Heart right ventricle (tissue), 16 donors: ENCODE measurements around the gene PRMT7. TPM values are rescaled to one million over a fixed set of nuclear protein-coding genes. Genes with fewer than 3 reads are reported as not detected.

ENCODE experiments used
- ATAC-seq, 8 donors: fragments of 200-7000 bp; cut with Tn5 transposase; one replicate each; pipeline ENCODE4 v1.9.1; 2020; ENCODE audit warnings: mild to moderate bottlenecking in 8 of 8, moderate library complexity in 8 of 8, moderate number of reproducible peaks in 1 of 8
- DNase-seq, 2 donors: peaks; one replicate each; pipeline ENCODE4 v3.0.0-alpha.2; 2020
- H3K27ac ChIP-seq, 10 donors: fragments of 200-600 bp; sonication (generic) in 2 of 10; one replicate each; pipeline versions ENCODE4 v1.5.0 to v1.8.0; 2020 to 2022; ENCODE audit warnings: mild to moderate bottlenecking in 3 of 10
- H3K27me3 ChIP-seq, 7 donors: fragments of 200-600 bp; one replicate each; pipeline ENCODE4 v1.8.0; 2021 to 2022; ENCODE audit warnings: mild to moderate bottlenecking in 2 of 7
- H3K36me3 ChIP-seq, 9 donors: fragments of 200-600 bp; sonication (generic) in 1 of 9; one replicate each; pipeline versions ENCODE4 v1.5.0 to v1.8.0; 2020 to 2022; ENCODE audit warnings: mild to moderate bottlenecking in 2 of 9
- H3K4me1 ChIP-seq, 9 donors: fragments of 200-600 bp; sonication (generic) in 1 of 9; one replicate each; pipeline versions ENCODE4 v1.5.0 to v1.8.0; 2020 to 2022; ENCODE audit warnings: mild to moderate bottlenecking in 4 of 9
- H3K4me3 ChIP-seq, 10 donors: fragments of 200-600 bp; sonication (generic) in 2 of 10; one replicate each; pipeline versions ENCODE4 v1.5.0 to v1.8.0; 2020 to 2022; ENCODE audit warnings: mild to moderate bottlenecking in 7 of 10, moderate library complexity in 2 of 10
- H3K9me3 ChIP-seq, 11 donors: fragments of 200-600 bp in 10 of 11; sonication (generic) in 2 of 11; one replicate each; pipeline versions ENCODE4 v1.5.0 to v1.8.0; 2013 to 2022; ENCODE audit warnings: mild to moderate bottlenecking in 2 of 11, control low read depth in 1 of 11, moderate library complexity in 1 of 11
- WGBS, 2 donors: extraction: QIAGEN DNeasy Blood & Tissue Kit; methylation state at CpG; one replicate each; pipeline ENCODE4 v1.1.7; 2013; ENCODE audit warnings: inconsistent platforms in 1 of 2; 5-methylcytosine and 5-hydroxymethylcytosine counted together
- intact Hi-C, 10 donors: fragments of 100-400 bp; cut with DNase I; formaldehyde crosslinking; loops; one replicate each; pipeline versions ENCODE4 v1.11.1 to v1.14.2; 2022
- polyA plus RNA-seq, 2 donors: library from polyadenylated mRNA; stranded (reverse); fragments of 200-250 nt; gene quantifications; one replicate each; pipeline ENCODE4 v1.2.3, GENCODE V29; 2013
- total RNA-seq, 10 donors: library from RNA; stranded (reverse); fragmentation: NEBNext Ultra II Directional in 3 of 10; extraction: Animal tissue kit (Norgen Biotek cat#: 25700) in 3 of 10; gene quantifications; one replicate each; pipeline versions ENCODE4 v1.2.1 to v1.2.4, GENCODE V29; 2021 to 2023
- TF ChIP-seq, protein P1 (sequence below), 9 donors: fragments of 200-600 bp; sonication (generic) in 2 of 9; IDR thresholded peaks; one replicate each; pipeline versions ENCODE4 v1.5.0 to v1.8.0; 2021 to 2022; ENCODE audit warnings: antibody characterized with exemption in 9 of 9, mild to moderate bottlenecking in 5 of 9, moderate library complexity in 1 of 9
- donor health status: Arrhythmogenic right ventricular cardiomyopathy.
- donor health status: ischemic (EF 13 %, LVEDD 7.1; RV severe dilation, severe dysfunction).
- donor health status: healthy with polysubstance abuse.
- donor health status: DM: no; HTN: yes; CAD: no.
- donor health status: DM: no; HTN: no; CAD: no.
- donor health status: ischemic (EF 25% LVEDD 6.9; RV normal size, moderate dysfunction).
- donor health status: ischemic (EF 25% LVEDD 5.7; RV mildly dilated, moderate dysfunction).
- donor health status: healthy.
- donor health status: DM: yes; HTN: yes; CAD: no.
- donor health status: Ischemic cardiomyopathy.
- donor health status: ischemic (EF 35%, LVEDD 5.7; RV mildly dilated, moderate dysfunction).
- donor health status: nonischemic (EF 11% LVEDD 7.7; RV severe dilation, severe dysfunction).
- donor health status: DM: yes; HTN: yes; CAD: no.
- donor health status: PGD.
- donor health status: ischemic (EF 29% LVEDD 5.4; RV normal size, mild dysfunction).
- donor health status: nonischemic (EF 23%, LVEDD 6.1; RV moderate dilation, normal function).

Gene PRMT7
- total and polyA plus RNA-seq, 12 donors: 18.1 to 57.8 (median 30.7) TPM

GRCh38 chr16:68363658-68364521 lies 53.1 kb downstream of the PRMT7 start:
- Histone ChIP-seq H3K36me3 (peaks cover 0 to 16% (median 3%) of the 10 kb centered on the region in 9 donors), H3K27ac (no peak overlapping the region), H3K27me3 (peaks cover 0 to 29% (median 14%) of the 10 kb centered on the region in 7 donors), H3K4me3 (no peak overlapping the region), H3K9me3 (no peaks in the 10 kb centered on the region), H3K4me1 (peaks cover 0 to 21% (median 0%) of the 10 kb centered on the region in 9 donors)
- intact Hi-C loops: loop anchor here in 1 of 10 donors (10.0 kb wide), 1 partner anchor 141 kb away; no protein-coding TSS in a partner anchor
- DNase-seq (no peak), ATAC-seq (no peak)
- 60 to 63% methylated on average over 20 to 22 of the region's 22 CpGs for WGBS, 2 donors
- TF ChIP-seq, protein P1, sequence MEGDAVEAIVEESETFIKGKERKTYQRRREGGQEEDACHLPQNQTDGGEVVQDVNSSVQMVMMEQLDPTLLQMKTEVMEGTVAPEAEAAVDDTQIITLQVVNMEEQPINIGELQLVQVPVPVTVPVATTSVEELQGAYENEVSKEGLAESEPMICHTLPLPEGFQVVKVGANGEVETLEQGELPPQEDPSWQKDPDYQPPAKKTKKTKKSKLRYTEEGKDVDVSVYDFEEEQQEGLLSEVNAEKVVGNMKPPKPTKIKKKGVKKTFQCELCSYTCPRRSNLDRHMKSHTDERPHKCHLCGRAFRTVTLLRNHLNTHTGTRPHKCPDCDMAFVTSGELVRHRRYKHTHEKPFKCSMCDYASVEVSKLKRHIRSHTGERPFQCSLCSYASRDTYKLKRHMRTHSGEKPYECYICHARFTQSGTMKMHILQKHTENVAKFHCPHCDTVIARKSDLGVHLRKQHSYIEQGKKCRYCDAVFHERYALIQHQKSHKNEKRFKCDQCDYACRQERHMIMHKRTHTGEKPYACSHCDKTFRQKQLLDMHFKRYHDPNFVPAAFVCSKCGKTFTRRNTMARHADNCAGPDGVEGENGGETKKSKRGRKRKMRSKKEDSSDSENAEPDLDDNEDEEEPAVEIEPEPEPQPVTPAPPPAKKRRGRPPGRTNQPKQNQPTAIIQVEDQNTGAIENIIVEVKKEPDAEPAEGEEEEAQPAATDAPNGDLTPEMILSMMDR (IDR thresholded peaks at IDR 0.05): no peak

DNA sequence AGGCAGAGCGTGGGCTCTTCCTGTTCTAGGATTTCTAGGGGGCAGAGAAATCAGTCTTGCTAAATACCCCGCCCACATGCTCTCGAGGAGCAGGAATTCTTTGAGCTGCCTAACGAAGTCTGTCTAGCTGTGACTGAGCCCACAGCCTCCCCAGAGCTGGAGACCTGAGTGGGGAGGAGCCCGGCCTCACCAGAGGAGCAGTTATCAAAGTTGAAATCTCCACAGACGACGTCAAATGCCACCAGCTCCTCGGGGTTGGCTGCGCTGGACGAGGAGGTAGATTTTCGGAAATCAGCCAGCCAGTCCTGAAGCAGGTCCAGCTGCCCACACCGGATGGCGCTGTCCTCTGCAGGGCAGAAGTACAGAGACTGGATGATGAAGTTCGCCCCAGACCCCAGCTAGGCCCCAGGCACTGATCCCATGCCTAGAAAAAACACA lies 53.8 kb downstream of the PRMT7 start:
- no peaks in the 10 kb centered on the region for H3K9me3 ChIP-seq
- DNase-seq (no peak), ATAC-seq (no peak)
- H3K4me1 ChIP-seq: peaks cover 0 to 26% (median 0%) of the 10 kb centered on the region in 9 donors
- 50 to 57% methylated on average over 14 of the region's 14 CpGs for WGBS, 2 donors
- no peak overlapping the region for H3K4me3 ChIP-seq
- peaks cover 0 to 29% (median 14%) of the 10 kb centered on the region in 7 donors for H3K27me3 ChIP-seq
- intact Hi-C loops: loop anchor here in 1 of 10 donors (10.0 kb wide), 1 partner anchor 140 kb away; no protein-coding TSS in a partner anchor
- H3K36me3 ChIP-seq: peaks cover 0 to 9% (median 0%) of the 10 kb centered on the region in 9 donors
- no peak overlapping the region for H3K27ac ChIP-seq
- TF ChIP-seq, protein P1 (IDR thresholded peaks at IDR 0.05): no peak

GRCh38 chr16:68365167-68365817 lies 54.5 kb downstream of the PRMT7 start:
- intact Hi-C loops: loop anchor here in 1 of 10 donors (10.0 kb wide), 1 partner anchor 140 kb away; no protein-coding TSS in a partner anchor
- 43 to 65% methylated on average over 18 of the region's 18 CpGs for WGBS, 2 donors

More at GRCh38 chr16:68365167-68365817, 54.5 kb downstream of the PRMT7 start:
- Histone ChIP-seq H3K27ac (no peak overlapping the region), H3K36me3 (peaks cover 0 to 6% (median 0%) of the 10 kb centered on the region in 9 donors), H3K4me3 (no peak overlapping the region), H3K27me3 (peaks cover 0 to 29% (median 14%) of the 10 kb centered on the region in 7 donors), H3K9me3 (no peaks in the 10 kb centered on the region), H3K4me1 (peaks cover 0 to 33% (median 0%) of the 10 kb centered on the region in 9 donors)
- ATAC-seq (peak in 7 of 8 donors; percentile 4 to 57 (median 18)), DNase-seq (no peak)
- TF ChIP-seq, protein P1 (IDR thresholded peaks at IDR 0.05): no peak
